Tibial artery (tissue), 4 donors: ENCODE data around the gene NPAS3.

Experiments used
- DNase-seq, 2 donors: peaks; one replicate each; pipeline ENCODE4 v3.0.0-alpha.2; 2019
- H3K27ac ChIP-seq, 2 donors: fragments of 200-600 bp; sonication (generic) in 1 of 2; 1 replicate in 1 of 2; 2 replicates in 1 of 2; pipeline ENCODE4 v1.5.1; 2018 to 2019; ENCODE audit warnings: mild to moderate bottlenecking in 1 of 2
- H3K27me3 ChIP-seq, 2 donors: fragments of 200-600 bp; sonication (generic) in 1 of 2; one replicate each; pipeline versions ENCODE4 v1.5.1 to v1.6.0; 2016 to 2019
- H3K36me3 ChIP-seq, 3 donors: fragments of 200-600 bp; sonication (generic) in 2 of 3; one replicate each; pipeline ENCODE4 v1.5.1; 2016 to 2019; ENCODE audit warnings: mild to moderate bottlenecking in 2 of 3
- H3K4me1 ChIP-seq, 4 donors: fragments of 200-600 bp; sonication (generic) in 2 of 4; 1 replicate in 3 of 4; 2 replicates in 1 of 4; pipeline ENCODE4 v1.5.1; 2016 to 2019
- H3K4me3 ChIP-seq, 2 donors: fragments of 200-600 bp; sonication (generic) in 1 of 2; 1 replicate in 1 of 2; 2 replicates in 1 of 2; pipeline ENCODE4 v1.5.1; 2018 to 2019; ENCODE audit warnings: mild to moderate bottlenecking in 2 of 2
- H3K9me3 ChIP-seq, 3 donors: fragments of 200-600 bp; sonication (generic) in 1 of 3; one replicate each; pipeline ENCODE4 v1.5.1; 2016 to 2019
- CTCF ChIP-seq, 2 experiments: fragments of 200-600 bp in 1 of 2; fragments of 450-650 bp in 1 of 2; IDR thresholded peaks; one replicate each; pipeline ENCODE4 v1.5.1; 2017 to 2019; ENCODE audit warnings: antibody characterized with exemption in 2 of 2, mild to moderate bottlenecking in 1 of 2, moderate library complexity in 1 of 2
- intact Hi-C: fragments of 100-400 bp; cut with DNase I; formaldehyde crosslinking; loops from one replicate; pipeline ENCODE4 v1.15.0; 2023; ENCODE audit warnings: low total_unique reads

NPAS3 gene

GRCh38 chr14:33376510-33376909 is 437.8 kb downstream of the NPAS3 start:
- intact Hi-C loops = no loop called here
- no peaks in the 10 kb centered on the region for H3K4me1 ChIP-seq
- H3K27me3 ChIP-seq = no peaks in the 10 kb centered on the region
- no peaks in the 10 kb centered on the region for H3K36me3 ChIP-seq
- no peaks in the 10 kb centered on the region for H3K9me3 ChIP-seq
- TF ChIP-seq CTCF (IDR thresholded peaks at IDR 0.05) = no peak
- H3K27ac ChIP-seq = no peak overlapping the region
- no peak overlapping the region for H3K4me3 ChIP-seq
- DNase-seq = no peak

DNA sequence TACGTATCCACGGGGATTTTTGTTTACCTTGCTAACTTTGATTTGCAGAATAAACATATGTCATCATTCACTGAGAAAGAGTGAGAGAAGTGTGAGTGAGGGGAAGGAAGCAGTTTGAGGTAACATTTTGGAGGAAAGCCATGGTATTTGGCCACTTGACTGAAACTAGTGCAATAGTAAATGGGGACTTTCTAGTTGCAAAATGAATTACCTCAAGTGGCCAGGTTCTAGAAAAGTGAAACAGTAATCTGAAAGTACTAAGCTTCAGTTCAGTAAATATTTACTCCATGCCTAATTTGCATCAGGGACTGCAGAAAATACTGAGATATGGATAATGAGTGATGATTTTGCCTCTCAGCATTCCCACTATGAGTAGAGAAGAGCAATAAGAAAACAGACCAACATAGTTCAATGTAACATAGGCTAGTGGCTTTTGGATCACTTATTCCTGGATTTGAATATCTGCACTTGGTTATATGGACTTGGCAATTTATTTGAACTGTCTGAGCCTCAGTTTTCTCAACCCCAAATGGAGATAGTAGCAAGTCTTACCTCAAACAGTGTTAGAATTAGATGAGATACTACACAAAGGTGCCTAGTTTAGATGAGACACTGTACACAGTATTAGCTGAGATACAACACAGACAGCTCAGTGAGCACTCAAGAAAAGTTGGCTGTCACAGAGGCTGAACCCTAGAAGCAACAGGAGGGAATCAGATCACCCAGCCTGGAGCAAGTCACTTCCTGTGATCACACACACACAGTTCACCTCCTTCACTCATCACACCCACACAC is 439.1 kb downstream of the NPAS3 start:
- Histone ChIP-seq H3K4me3 (no peak overlapping the region), H3K9me3 (no peaks in the 10 kb centered on the region), H3K36me3 (no peaks in the 10 kb centered on the region), H3K27me3 (no peaks in the 10 kb centered on the region), H3K27ac (no peak overlapping the region), H3K4me1 (no peaks in the 10 kb centered on the region)
- DNase-seq = no peak
- no peak for TF ChIP-seq CTCF (IDR thresholded peaks at IDR 0.05)
- intact Hi-C loops = no loop called here

- Histone ChIP-seq H3K36me3 (no peaks in the 10 kb centered on the region), H3K4me1 (no peaks in the 10 kb centered on the region), H3K4me3 (no peak overlapping the region), H3K27me3 (no peaks in the 10 kb centered on the region), H3K9me3 (no peaks in the 10 kb centered on the region), H3K27ac (no peak overlapping the region)
- no peak for TF ChIP-seq CTCF (IDR thresholded peaks at IDR 0.05)
- intact Hi-C loops = no loop called here
- no peak for DNase-seq
These were observed 443.0 kb downstream of the NPAS3 start for GRCh38 chr14:33381717-33382116.

DNA sequence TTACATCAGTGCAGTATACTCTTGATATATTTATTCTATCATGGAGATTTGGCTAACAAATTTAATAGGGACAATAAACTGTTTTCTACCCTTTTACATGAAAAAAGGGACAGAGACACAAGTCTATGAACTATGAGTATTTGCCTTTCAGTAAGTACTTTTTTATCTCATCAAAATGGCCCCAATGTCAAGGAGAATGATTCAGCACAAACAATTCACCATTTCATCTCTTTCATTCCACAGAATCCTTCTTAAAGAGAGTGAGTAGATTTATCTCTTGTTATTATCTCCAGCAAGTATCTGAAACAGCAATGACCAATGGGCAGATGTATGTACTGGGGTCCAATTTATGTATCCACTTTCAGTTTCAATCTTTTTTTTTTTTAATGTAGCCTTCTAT is 447.5 kb downstream of the NPAS3 start:
- H3K4me3 ChIP-seq = no peak overlapping the region
- H3K36me3 ChIP-seq = no peaks in the 10 kb centered on the region
- DNase-seq = no peak
- TF ChIP-seq CTCF (IDR thresholded peaks at IDR 0.05) = no peak
- intact Hi-C loops = no loop called here
- no peaks in the 10 kb centered on the region for H3K4me1 ChIP-seq
- H3K27me3 ChIP-seq = no peaks in the 10 kb centered on the region
- H3K9me3 ChIP-seq = no peaks in the 10 kb centered on the region
- no peak overlapping the region for H3K27ac ChIP-seq

- TF ChIP-seq CTCF (IDR thresholded peaks at IDR 0.05) = no peak
- Histone ChIP-seq H3K27ac (no peak overlapping the region), H3K36me3 (no peaks in the 10 kb centered on the region), H3K4me3 (no peak overlapping the region), H3K27me3 (no peaks in the 10 kb centered on the region), H3K4me1 (no peaks in the 10 kb centered on the region), H3K9me3 (no peaks in the 10 kb centered on the region)
- intact Hi-C loops = no loop called here
- no peak for DNase-seq
These were observed 448.1 kb downstream of the NPAS3 start for GRCh38 chr14:33386781-33387180.
